NCI-H226 (cell line): ENCODE data around the gene CAMKK1.
"Not testable (repeated sequence)": the region's sequence is repeated elsewhere in the genome, so short reads cannot be mapped to it uniquely, and the experiment has no call there.

Experiments used
- DNase-seq: peaks from one replicate; pipeline ENCODE4 v3.0.0-alpha.2; 2015

Gene CAMKK1

DNA sequence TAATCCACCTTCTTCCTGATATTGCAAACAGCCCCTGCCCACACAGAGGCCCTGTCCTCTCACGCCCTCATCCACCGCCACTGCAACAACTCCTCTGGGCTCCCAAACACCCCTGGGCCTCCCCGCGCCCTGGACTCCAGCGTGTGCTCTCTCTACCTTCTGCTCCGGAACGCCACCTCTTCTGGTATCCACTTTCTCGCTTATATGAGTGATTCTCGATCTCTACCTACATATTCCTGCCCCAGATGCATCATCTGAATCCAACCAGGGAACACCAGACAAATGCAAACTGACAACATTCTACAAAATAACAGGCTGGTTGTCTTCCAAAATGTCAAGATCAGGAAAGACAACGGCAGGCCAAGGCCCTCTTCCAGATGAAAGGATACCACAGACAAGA lies 19.0 kb downstream of the CAMKK1 start:
- DNase-seq = no peak

DNA sequence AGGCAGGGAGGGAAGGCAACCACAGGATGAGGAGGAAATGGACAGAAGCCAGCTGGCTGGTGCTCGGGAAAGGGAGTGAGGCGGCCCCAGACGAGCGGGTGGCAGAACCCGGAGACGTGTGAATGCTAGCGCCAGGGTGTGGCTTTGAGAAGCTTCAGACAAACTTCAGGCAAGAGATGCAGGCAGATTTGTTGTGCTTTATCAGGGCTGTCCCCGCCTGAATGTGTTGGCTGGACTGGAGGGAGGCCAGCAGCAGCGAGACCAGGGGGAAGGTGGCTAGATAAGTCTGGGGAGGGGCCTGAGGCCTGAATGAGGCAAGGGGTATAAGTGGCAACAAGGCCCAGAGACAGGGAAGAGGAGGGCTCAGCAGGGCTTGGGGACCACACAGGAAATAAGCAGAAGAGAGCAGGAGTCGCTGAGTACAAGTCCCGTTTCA lies 22.0 kb downstream of the CAMKK1 start:
- peak; percentile 24 for DNase-seq

DNA sequence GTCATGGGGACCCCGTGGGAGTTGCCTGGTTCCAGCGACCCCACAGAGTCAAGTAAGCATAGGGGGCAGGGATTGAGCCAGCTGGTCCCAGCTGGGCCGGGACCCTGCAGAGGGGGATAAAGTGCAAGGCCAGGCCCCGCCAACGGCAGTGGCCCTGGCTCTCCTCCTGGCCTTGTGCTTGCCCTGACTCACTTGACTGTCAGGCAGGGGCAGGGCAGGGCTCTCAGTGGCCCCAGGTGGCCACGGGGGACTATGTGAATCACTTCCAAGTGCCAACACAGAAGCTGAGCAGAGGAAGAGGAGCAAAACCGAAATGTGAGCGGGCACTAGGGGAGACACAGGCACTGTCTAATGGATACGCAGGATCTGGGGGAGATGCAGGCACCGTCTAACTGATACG lies 25.2 kb downstream of the CAMKK1 start:
- DNase-seq = no peak

DNA sequence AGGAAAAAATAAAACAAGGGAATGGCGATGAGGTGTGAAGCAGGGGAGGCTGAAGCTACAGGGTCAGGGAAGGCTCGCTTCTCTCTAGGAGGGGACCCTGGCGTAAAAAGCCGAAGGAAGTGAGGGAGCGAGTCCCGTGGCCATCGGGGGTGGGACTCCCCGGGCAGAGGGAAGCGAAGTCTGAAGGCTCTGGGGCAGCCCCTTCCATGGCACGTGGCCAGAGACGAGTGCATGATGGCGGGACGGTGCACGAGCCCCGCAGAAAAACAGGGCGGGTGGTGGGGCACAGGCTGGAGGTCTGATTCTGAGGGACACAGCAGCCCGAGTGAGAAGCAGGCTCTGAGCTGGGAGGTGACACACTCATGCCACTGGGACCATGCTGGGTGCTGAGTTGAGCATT lies 25.7 kb downstream of the CAMKK1 start:
- DNase-seq = no peak

DNA sequence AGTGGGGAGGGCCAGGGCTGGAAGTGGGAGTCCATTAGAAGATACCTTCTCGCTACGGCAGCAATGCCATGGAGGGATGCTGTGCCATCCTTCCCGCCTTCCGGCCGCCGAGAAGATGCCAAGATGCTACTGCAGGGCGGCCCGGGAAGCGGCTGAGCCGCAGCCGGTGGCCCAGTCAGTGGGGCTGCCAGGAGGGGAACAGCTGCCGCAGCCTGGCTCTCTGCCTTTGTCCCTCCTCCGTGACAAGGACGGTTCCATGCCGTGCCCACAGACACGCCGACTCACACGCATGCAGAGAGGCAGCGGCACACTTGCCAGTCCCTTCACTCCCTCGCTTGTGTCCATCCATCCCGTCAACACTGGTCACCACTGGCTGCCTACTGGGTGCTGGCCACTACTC lies 26.6 kb downstream of the CAMKK1 start:
- DNase-seq = no peak

DNA sequence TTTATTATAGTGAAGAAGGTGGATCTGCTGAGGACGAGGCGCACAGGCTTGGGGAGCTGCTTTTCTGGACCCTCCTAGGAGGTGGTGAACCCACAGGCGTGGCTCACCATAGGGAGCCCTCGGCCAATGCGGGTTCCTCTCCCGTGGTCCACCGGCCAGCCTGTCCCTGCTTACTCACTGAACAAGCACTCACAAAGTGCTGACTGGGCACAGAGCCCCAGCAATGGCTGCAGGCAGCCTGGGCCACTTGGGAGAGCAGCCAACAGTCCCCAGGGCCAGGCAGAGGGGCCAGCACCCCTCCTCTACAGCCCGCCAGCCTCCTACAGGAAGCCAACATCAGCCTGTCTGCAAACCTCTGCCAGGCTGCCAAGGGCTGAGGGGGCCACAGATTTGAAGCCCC lies 27.7 kb downstream of the CAMKK1 start:
- no peak for DNase-seq

DNA sequence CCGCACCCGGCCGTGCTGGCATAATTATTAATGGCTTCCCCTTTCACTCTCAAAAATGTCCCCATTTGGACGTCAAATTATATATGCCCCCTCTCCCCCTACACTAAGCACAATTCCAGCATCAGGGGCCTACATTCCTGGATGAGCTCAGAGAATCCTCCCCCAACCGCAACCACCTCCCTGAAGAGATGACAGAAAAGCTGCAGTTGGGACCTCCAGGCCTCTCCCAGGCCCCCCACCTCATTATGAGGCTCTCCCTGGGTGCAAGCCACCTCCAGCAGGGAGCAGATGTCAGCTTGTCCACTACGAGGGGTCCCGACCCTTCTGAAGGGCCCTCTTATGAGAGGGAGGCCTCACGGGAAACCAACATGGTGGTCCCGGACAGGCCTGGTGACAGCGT lies 28.3 kb downstream of the CAMKK1 start:
- no peak for DNase-seq

DNA sequence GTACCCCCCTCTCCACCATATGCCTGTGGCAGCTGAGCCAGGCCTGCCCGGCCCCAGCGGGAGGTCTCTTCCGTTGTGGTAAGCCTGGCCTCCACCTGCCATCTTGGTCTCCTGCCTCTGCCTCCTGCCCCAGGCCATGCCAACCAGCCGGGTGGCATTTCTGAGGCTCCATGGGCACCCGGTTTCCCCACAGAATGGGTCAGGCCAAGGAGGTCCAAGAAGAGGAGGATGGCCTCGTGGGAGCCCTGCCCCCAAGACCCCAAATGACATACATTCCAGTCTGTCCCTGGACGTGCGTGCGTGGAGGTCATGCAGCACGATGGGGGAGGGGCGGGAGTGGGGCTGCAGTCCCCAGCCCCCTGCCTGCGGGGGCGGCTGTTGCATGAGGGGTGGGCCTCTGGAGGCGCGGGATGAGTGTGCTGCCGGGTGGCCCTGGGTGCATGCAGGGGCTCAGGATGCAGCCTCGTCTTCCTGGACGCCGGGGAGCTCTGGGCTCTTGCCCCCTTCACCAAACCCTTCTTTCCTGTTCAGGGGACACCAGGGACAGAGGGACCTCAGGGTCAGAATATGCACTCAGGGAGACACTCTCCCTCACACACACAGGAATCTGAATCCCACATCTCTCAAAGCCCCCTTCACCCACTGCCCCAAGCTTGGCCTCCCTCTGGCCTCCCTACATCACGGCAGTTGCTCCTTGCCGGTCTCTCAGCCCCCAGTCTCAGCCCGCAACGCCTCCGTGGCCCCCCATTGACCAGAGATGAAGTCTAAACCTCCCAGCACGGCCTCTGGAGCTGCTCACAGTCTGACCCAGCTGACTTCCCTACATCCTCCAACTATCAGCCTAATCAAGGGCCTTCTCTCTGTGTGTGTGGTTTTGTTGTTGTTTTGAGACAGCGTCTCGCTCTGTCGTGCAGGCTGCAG lies 30.8 kb downstream of the CAMKK1 start:
- DNase-seq = no peak

DNA sequence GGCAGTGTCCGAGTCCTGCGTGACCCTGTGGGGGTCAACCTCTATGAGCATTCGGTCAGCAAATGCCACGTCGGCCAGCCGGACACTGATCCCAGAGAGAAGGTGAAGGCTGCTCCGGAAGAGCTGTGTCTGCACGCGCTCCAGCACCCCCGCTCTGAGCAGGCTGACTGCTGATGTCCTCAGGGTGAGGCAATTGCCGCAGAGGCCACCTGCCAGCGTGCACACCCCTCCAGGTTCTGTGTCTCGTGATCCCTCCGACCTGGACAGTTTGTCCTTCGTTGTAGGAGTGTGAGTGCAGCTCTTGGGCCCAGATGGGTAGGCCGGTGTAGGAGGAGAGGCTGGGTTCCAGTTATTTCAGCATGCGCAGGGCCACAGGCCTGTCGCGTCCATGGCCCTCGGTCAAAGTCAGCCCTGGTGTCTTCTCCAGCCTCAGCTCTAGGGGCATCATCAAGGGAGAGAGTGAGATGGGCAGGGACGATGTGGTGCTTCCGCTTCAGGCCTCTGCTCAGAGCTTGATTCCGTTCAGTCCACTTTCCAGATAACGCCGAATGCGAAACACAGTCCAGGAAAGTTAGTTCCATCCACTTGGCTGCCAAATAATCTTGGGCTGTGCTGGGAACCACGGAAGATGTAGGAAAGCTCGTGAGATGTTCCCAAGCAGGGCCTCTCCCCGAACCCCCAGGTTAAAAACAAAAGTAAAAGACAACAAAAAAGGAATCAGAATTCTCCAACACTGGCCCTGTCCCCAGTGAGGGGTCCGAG lies 31.7 kb downstream of the CAMKK1 start:
- no peak for DNase-seq

DNA sequence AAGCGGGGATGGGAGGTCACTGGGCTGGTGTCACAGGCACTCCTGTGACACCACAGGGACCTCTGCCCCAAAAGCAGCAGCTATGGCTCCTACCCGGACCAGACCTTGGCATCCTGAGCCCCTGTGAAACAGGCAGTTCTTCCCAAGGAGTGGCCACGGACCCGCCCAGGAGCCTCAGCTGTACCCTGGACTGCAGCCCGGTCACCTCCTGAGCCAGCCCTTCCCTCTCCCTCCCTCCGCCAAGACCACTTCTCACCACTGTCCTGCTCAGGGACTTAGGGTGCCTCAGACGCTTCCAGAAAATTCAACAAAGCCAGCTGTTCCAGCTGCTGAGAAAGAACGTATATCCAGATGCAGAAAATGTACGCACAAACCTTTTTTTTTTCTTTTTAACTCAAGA lies 32.9 kb downstream of the CAMKK1 start:
- DNase-seq = no peak

DNA sequence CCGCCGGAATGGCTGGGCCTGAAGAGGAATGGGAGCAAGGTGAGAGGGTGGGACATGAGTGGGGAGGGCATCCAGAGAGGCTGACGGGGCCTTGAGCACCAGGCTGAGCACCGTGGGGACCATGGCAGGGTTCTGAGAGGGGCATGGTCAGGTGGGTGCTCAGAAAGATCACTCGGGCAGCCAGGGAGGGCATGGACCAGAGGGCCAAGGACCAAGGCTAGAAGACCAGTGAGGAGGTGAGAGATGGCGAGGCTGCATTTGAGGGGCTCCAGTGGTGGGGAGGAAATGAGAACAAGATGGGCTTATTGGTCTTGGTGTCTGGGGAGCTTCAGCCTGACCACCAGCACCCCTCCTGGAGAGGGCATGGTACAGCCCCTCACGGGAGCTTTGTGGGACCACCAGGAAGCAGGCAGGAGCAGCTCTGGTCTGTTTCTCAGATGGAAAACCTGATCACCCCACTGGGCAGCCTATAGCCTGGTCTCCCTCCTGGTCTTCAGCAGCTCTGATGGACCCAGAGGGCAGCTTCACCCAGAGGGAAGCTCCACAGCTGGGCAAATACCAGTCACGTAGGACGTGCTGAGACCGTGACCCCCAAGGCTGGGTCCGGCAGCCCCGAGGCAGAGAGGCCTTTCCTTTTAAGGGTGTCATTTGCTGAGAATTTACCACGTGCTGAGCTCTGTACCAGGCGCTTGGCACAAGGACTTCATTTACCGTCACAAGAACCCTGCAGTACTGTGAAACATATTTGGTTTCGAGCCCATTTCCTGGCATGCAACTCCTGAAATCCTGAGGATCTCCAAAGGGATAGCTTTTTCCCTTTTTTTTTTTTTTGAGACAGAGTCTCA lies 35.4 kb downstream of the CAMKK1 start:
- DNase-seq = no peak

DNA sequence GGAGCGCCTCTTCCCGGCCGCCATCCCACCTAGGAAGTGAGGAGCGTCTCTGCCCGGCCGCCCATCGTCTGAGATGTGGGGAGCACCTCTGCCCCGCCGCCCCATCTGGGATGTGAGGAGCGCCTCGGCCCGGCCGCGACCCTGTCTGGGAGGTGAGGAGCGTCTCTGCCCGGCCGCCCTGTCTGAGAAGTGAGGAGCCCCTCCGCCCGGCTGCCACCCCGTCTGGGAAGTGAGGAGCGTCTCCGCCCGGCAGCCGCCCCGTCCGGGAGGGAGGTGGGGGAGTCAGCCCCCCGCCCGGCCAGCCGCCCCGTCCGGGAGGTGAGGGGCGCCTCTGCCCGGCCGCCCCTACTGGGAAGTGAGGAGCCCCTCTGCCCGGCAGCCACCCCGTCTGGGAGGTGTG lies 38.6 kb downstream of the CAMKK1 start:
- not testable (repeated sequence) for DNase-seq

DNA sequence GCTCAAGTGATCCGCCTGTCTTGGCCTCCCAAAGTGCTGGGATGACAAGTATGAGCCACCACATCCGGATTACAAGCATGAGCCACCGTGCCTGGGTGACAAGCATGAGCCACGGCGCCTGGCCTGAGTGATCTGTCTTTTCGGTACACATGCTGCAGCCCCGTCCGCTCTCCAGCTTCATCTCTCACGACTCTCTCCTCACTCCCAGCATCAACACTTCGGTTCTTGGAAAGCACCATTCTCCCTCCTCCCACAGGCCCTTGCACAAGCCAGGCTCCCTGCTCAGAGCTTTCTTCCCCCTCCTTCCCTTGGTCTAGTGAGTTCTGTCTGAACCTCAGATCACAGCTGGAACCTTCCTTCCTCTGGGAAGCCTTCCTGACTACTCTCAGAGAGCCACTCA lies 40.3 kb downstream of the CAMKK1 start:
- no peak for DNase-seq

DNA sequence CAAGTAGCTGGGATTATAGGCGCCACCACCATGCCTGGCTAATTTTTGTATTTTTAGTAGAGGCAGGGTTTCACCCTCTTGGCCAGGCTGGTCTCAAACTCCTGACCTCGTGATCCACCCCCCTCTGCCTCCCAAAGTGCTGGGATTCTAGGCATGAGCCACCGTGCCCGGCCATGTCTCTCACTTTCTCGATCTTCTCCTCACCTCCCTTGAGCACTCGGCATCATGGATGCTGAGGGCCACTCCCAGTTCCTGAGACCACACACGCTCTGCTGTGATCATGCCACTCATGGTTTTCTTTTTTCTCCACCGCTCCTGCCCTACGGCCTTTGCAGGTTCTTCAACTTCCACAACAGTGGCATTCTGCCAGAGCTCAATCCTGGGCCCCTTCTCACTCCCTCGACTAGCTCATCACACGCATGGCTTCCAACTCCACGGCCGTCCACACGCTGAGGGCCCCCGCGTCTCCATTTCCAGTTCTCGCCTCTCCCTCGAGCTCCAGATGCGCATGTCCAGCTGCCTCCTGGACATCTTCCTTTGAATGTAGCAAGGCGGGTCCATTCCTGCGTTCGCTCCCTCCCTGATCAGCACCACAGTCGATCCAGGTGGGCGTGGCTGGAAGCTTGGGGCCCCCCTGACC lies 41.3 kb downstream of the CAMKK1 start:
- DNase-seq = no peak

DNA sequence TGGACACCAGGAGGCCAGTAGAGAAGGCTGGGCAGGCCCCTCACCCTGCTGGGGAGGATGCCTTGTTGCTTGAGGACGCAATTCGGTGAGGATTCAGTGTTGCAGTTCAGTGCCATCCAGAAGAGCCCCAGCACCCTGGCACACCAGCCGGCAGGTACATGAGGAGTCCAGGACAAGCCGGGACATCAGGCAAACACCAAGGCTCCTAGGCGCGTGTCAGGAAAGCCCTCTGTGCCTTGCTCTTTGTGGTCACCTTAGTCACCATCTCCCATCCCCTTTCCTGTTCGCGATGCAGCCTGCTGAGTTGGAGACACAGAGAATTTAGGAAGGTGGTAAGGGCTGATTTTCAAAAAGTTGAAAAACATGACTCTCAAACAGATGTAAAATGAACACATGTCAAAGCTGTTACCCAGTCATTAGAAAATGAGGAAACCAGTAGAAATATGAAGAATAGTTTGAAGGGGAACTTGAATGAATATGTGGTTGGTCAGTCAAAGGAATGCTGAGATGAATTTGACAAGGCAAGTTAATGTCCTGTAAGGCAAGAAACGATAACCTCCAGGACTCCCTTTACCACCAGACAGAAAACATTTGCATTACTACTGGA lies 44.5 kb downstream of the CAMKK1 start:
- no peak for DNase-seq

DNA sequence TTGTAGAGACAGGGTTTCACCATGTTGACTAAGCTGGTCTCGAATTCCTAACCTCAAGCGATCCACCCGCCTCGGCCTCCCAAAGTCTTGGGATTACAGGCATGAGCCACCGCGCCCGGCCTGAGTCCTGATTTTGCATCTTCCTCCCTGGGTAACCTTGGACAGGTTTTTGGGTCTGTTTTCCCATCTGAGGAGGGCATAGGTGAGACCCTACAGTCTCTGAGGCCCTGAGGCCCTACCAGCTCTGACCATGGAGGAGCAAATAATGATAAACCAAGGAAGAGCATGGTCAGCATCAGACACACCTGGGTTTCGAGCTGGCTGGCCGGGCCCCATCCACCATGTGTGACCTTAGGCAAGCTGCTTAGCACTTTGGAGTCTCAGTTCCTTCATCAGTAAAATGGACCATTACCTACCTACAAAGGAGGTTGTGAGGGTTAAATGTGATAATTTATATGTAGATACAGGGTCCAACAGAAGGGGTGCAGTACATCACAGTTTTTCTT lies 45.6 kb downstream of the CAMKK1 start:
- DNase-seq = no peak

DNA sequence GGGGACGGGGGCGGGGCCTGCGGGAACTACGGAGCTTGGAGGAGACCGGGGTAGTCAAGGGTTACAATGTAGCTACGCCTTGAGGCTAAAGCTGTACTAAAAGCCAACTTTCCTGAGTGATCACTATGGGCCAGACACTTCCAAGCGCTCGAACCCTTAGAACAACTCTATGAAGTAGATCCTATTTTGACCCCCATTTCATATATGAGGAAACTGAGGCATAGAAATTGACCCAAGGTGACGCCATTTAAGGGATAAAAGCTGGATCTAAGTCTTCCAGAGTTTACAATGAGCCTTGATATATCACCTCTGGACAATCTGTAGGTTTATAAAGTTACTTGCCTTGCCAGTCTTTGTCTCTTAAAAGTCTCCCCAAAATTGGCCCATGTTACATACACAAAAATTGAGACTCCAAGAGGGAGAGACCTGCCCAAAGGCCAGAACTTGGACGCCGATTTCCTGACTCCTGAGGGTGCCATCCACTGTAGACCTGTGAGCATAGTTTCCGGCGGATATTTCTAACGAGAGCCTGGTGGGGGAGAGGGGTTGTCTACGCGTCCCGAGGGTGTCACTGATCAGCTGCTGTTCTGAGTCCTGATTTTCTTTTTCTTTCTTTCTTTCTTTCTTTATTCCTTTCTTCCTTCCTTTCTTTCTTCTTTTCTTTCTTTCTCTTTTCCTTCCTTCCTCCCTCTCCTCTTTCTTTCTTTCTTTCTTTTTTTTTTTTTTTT lies 46.3 kb downstream of the CAMKK1 start:
- DNase-seq = no peak

DNA sequence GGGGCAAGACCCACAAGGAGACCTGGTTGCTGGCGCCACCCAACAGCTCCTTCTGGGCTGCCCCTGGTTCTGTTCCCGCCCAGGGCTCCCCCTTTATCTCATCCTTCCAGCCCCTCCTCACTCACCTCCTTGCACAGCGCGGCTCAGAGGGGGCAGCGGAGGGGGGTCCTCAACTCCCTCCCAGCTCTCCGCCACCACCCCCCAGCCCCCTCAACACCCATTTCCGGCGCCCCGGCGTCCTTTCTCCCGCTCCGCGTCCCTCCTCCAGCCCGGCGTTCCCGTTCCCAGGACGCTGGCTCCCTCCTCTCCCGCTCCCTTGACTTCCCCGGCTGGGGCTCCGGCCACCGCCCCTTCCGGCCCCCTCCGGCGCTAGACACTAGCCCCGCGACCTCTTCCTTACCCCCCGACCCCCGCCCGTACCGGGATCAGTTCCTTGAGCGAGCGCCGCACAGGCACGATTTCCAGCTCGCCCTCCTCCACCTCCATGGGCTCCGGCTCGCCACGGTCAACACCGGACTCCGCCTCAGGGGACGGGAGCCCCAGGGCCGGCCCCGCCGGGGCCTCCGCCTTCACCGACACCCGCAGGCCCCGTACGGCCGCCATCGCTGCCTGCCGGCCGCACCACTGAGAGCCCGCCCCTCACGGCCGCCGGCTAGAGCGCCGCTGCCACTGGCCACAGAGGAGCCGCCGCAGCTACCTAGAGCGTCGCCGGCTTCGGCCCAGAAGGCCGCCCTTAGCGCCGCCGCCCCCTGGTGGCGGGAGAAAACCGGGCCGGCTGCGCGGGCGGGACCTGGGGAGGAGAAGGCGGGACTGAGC lies 47.0 kb downstream of the CAMKK1 start, which contains the start of gene NCBP3:
Gene NCBP3 (minus strand): TSS at position 626 of the 816 bp plus-strand sequence. CDS start 23 bp downstream, at position 603.
- DNase-seq = peak; percentile 82

DNA sequence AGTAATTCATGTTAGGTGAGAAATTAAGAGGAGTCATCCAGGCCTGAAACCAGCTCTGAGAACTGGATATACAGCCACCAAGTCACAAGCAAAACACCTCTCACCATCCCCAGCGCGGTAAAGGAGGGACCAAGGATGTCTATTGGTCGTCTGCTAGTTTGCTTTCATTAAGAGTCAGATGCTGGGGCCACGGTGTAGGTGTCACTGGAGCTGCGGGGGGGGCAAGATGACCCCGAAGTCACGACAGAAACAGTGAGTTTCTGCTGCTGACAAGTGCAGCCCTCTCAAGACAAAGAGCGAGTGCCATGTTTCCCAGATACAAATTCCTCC lies 47.6 kb downstream of the CAMKK1 start:
- no peak for DNase-seq

DNA sequence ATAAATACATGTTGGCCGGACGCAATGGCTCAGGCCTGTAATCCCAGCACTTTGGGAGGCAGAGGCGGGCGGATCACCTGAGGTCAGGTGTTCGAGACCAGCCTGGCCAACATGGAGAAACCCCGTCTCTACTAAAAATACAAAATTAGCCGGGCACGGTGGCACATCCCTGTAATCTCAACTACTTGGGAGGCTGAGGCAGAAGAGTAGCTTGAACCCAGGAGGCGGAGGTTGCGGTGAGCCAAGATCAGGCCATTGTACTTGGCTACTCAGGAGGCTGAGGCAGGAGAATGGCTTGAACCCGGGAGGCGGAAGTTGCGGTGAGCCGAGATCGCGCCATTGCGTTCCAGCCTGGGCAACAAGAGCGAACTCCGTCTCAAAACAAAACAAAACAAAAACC lies 48.3 kb downstream of the CAMKK1 start:
- not testable (repeated sequence) for DNase-seq
